GM12872 (cell line): Measurements from ENCODE around the gene RNASEH1.

Source experiments
- TF ChIP-seq, protein P1 (sequence below): IDR thresholded peaks from 3 replicates; pipeline ENCODE4 v1.5.1; 2011; ENCODE audit warnings: low read depth, mild to moderate bottlenecking, low read length, moderate library complexity; ENCODE audit not compliant: insufficient read depth

The RNASEH1 gene

DNA sequence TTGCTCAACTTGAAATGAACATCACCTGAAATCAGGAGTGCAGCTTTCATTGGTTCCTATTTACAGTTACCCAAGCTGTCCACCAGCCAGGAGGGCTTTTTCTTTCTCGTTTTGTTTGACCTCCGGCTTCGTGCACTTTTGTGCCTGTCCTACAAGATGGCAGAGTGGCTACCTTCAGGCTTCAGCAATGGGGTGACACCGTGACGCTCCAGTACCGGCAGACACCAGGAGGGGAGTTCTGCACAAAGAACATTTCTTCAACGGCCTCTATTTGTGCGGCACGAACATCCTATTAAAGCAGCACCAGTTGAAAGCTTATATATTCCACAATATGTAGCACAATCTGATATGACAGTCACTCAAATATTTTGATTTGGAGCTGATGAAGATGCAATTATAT lies 18.3 kb downstream of the RNASEH1 start:
- TF ChIP-seq, protein P1, sequence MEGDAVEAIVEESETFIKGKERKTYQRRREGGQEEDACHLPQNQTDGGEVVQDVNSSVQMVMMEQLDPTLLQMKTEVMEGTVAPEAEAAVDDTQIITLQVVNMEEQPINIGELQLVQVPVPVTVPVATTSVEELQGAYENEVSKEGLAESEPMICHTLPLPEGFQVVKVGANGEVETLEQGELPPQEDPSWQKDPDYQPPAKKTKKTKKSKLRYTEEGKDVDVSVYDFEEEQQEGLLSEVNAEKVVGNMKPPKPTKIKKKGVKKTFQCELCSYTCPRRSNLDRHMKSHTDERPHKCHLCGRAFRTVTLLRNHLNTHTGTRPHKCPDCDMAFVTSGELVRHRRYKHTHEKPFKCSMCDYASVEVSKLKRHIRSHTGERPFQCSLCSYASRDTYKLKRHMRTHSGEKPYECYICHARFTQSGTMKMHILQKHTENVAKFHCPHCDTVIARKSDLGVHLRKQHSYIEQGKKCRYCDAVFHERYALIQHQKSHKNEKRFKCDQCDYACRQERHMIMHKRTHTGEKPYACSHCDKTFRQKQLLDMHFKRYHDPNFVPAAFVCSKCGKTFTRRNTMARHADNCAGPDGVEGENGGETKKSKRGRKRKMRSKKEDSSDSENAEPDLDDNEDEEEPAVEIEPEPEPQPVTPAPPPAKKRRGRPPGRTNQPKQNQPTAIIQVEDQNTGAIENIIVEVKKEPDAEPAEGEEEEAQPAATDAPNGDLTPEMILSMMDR, result no peak

DNA sequence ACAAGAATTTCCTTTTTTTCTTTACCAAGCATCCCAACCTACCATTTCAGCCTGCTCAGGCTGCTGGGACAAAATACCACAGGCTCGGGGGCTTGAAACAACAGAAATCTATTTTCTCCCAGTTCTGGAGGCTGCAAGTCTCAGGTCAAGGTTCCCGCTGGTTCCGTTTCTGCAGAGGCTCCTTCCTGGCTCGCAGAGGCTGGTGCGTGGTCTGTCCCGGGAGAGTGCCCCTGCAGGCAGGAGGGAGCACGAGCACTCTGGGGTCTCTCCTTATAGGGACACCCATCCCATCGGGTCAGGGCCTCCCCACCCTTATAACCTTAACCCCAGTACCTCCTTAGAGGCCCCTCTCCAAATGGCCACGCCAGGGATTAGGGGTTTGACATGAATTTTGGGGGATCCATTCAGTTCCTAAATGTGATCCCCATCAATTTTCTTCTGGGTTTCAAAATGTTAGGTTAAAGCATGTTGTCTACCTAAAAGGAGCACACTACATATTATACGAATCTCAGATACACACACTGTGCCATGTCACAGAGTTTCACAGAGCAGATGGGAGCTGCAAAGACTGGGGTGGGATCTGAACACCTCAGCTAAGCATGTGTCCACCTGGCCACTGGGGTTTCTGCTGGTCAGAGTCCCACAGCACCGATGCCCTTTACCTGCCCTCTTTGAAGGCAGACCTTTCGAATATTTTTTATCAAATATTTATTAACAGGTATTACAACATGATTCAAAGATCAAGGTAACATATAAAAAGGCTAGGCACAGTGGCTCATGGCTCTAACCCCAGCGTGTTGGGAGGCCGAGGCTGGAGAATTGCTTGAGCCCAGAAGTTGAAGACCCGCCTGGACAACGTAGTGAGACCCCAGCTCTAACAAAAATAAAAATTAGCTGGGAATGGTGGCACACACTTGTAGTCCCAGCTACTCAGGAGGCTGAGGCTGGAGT lies 21.2 kb downstream of the RNASEH1 start:
- TF ChIP-seq, protein P1, result peak; percentile 65

DNA sequence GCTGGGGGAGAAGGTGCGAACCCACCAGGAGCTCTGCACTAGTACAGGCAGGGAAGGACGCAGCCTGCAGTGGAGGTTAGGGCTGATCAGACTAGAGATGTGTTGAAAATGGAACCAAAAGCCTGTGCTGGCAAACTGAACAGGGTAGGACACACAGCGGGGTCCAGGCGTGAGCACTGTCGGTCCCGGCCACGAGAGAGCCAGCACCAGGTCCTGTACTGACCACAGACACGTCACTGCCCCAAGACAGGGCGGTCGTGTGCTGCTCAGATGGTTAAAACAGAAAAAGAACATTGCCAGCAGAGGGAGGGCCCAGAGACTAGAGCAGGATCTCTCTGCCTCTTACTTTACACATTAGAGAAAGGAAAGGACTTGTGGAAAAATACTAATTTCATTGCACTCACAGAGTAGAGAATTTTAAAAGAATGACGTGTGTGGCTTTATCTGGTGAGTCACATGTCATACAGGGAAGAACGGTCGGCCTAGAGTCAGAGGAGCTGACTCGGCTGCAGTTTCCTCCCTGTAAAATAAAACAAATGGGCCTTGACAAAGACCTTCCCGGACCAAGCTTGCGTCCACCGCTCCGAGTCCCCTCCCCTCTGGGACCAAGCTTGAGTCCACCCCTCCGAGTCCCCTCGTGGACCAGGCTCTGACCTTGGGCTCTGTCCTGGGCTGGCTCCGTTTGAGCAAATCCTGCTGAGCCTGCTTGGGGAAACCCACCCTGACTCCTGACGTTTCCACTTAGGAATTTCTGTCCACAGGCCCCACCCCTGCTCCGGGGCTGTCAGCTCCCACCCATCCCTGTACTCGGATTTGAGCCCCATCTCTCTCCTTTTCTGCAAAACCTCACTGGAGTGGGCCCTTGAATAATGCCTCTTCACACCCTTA lies 22.1 kb downstream of the RNASEH1 start:
- TF ChIP-seq, protein P1, result no peak

DNA sequence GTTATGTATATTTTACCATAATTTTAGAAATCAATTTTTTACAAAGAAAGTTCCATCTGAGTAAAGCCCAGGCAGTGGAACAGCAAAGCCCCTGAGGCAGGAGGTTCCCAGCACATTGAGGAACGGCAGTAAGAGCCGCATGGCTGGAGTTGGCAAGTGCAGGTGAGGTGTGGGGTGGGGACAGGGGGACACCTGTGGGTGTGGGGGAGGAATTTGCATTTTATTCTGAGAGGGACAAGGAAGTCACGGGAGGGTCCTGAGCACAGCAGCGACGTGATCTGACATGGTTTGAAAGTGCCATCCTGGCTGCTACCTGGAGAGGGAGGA lies 22.7 kb downstream of the RNASEH1 start:
- TF ChIP-seq, protein P1, result no peak

DNA sequence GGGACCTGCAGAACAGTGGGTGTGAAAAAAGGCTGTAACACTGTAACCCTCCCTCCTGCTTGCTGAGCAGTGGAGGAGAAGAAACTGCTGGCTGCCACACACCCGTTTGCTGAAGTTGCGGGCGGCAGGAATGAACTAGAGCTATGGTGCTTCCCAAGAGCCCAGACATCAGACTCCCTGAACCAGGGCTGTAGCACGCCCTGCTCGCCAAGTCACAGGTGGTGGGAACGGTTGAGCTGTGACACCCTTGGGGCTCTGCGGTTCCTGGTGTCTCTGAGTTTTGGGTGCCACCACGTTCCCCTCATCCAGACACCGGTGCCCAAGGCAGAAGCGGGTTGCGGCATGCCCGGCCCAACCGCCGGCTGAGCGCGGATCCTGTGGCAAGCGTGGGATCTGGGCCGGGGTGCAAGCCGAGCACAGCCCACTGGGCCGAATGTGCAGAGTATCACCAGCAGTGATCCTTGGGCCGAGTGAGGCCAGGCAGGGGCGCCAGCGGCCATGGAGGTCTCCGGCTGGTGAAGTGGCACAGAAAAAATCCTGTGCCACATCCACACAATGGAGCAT lies 23.8 kb downstream of the RNASEH1 start:
- TF ChIP-seq, protein P1, result no peak

DNA sequence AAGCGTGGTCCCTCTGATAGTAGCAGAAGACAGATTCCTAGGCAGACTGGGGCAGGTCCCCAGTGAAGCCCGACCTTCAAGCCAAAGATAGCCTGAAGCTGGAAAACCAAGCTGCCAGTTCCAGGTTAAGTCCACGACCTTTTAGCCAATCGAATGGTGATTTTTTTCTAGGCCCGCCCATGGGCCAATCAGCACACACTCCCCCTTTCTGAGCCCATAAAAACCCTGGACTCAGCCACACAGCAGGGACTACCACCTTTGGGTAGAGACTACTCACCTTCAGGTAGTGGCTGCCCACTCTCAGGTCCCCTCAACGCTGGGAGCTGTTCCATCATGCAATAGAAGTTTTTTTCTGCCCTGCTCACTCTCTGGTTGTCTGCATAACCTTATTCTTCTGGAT lies 24.3 kb downstream of the RNASEH1 start:
- TF ChIP-seq, protein P1, result no peak

DNA sequence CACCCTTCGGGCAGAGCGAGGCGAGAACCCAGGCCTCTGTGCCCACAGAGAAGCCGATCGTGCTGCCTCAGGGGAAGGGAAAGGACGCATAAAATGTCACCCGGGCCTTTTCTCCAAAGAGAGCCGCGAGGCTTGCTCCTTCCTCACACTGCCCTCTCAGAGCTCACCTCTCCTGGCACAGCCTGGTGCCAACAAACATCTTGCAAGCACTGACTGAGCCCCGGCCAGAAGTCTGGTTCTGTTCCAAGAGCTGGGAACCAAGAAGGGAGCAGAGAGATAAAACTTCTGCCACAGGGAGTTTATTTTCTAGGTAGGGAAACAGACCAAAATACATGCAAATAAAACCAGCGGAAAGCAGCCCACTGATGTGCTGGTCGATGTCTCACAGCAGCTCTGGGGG lies 25.2 kb downstream of the RNASEH1 start:
- TF ChIP-seq, protein P1, result no peak
